Measurements from ENCODE around the gene PDE8B. TPM values are rescaled to one million over a fixed set of nuclear protein-coding genes. Genes with fewer than 3 reads are reported as not detected.

The PDE8B gene
- polyA plus RNA-seq, 1 donor (not counting 4 experiments of a cell fraction or from before 2014, with no cell fraction given) = not detected

DNA sequence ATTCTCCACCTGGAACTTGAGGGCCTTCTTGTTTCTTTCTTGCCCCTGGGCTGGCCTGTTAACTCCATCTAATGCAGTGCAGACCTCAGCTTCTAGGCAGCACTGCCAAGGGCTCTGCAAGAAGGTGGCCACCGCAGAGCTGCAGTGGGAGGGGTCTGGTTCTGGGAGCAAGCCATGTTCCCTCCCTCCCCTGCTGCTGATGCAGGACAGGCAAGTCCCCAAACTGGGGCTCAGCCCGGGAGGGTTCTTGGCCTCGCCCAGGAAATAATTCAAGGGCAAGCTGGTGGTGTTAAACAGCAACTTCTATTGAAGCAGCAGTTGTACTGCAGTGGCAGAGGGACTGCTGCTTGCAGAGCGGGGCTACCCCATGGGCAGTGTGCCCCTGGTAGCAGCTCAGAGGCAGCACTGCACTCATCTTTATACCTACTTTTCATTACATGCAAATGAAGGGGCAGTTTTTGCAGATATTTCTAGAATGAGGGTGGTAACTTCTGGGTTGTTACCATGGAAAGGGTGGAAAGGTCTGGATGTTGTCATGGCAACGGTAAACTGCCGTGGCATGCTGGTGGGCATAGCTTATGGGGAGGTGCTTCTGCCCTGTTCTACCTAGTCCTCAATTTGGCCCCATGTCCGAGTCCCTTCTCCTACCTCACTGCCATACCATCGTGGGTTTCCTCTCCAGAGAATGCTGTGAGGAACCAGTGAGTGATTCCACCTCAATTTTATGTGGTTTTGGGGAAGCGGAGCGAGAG, 199.6 kb downstream of the PDE8B start:
- no peak overlapping the region for H3K4me3 ChIP-seq (ENCODE audit: control insufficient read depth in 2 of 3, extremely low read depth in 1 of 3, insufficient read depth in 2 of 3, low read depth in 1 of 3, low read length in 3 of 3)
- no peak for FAIRE-seq
- H3K9me1 ChIP-seq (ENCODE audit: control insufficient read depth, extremely low read depth, insufficient read depth, low read length) = no peaks in the 10 kb centered on the region
- no peak overlapping the region for H3K27ac ChIP-seq (ENCODE audit: control insufficient read depth, insufficient read depth, low read length)
- DNase-seq (ENCODE audit: low read depth, low spot score) = no peak
- no peaks in the 10 kb centered on the region for H4K20me1 ChIP-seq (ENCODE audit: control insufficient read depth, extremely low read depth, insufficient read depth, low read length)
- no peaks in the 10 kb centered on the region for H3K79me2 ChIP-seq (ENCODE audit: control insufficient read depth, insufficient read depth, low read length)
- no peaks in the 10 kb centered on the region for H3K9me3 ChIP-seq (ENCODE audit: control insufficient read depth, low read depth, low read length)
- TF ChIP-seq, protein P1, sequence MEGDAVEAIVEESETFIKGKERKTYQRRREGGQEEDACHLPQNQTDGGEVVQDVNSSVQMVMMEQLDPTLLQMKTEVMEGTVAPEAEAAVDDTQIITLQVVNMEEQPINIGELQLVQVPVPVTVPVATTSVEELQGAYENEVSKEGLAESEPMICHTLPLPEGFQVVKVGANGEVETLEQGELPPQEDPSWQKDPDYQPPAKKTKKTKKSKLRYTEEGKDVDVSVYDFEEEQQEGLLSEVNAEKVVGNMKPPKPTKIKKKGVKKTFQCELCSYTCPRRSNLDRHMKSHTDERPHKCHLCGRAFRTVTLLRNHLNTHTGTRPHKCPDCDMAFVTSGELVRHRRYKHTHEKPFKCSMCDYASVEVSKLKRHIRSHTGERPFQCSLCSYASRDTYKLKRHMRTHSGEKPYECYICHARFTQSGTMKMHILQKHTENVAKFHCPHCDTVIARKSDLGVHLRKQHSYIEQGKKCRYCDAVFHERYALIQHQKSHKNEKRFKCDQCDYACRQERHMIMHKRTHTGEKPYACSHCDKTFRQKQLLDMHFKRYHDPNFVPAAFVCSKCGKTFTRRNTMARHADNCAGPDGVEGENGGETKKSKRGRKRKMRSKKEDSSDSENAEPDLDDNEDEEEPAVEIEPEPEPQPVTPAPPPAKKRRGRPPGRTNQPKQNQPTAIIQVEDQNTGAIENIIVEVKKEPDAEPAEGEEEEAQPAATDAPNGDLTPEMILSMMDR (optimal IDR thresholded peaks at IDR 0.05 in 1 of 3, IDR thresholded peaks at IDR 0.05 in 1 of 3, conservative IDR thresholded peaks at IDR 0.05 in 1 of 3; ENCODE audit: extremely low read depth in 1 of 3, insufficient read depth in 2 of 3, low read length in 3 of 3) = no peak
- no peak for TF ChIP-seq EZH2 (IDR thresholded peaks at IDR 0.05; ENCODE audit: low read length)
- dilution Hi-C loops (cut with MboI; ENCODE audit: extremely low pct_ligation_motif_present, low sequenced_read_pairs) = no loop called here
- H3K36me3 ChIP-seq (ENCODE audit: control insufficient read depth in 2 of 2, extremely low read depth in 1 of 2, insufficient read depth in 2 of 2, low read length in 2 of 2) = no peaks in the 10 kb centered on the region
- peaks cover 15% of the 10 kb centered on the region for H3K27me3 ChIP-seq (ENCODE audit: control insufficient read depth, extremely low read depth, insufficient read depth, low read length)
- no peak overlapping the region for H2AFZ ChIP-seq (ENCODE audit: control insufficient read depth, low read length)
- H3K4me1 ChIP-seq (ENCODE audit: control insufficient read depth, extremely low read depth, insufficient read depth, low read length) = no peaks in the 10 kb centered on the region
- no peak overlapping the region for H3K4me2 ChIP-seq (ENCODE audit: control insufficient read depth, extremely low read depth, insufficient read depth, low read depth, low read length)
- H3K9ac ChIP-seq (ENCODE audit: control insufficient read depth, extremely low read depth, insufficient read depth, low read length) = no peak overlapping the region

DNA sequence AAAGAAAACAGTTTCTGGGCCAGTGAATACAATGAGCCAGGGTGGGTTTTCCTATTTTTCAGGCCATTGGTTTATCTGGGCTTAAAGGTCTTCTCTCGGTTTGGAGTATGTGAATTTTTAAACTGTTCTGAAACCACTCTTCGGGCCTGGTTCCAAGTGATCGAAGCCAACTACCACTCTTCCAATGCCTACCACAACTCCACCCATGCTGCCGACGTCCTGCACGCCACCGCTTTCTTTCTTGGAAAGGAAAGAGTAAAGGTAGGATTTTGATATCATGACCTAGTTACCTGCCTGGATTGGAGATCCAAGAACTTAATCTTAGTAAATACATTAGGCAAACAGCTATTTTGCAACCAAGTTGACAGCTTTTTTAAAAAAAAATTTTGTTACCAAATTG, 202.6 kb downstream of the PDE8B start:
- Histone ChIP-seq H2AFZ (ENCODE audit: control insufficient read depth, low read length) (no peak overlapping the region), H3K27ac (ENCODE audit: control insufficient read depth, insufficient read depth, low read length) (no peak overlapping the region), H3K27me3 (ENCODE audit: control insufficient read depth, extremely low read depth, insufficient read depth, low read length) (peaks cover 15% of the 10 kb centered on the region), H4K20me1 (ENCODE audit: control insufficient read depth, extremely low read depth, insufficient read depth, low read length) (no peaks in the 10 kb centered on the region), H3K9ac (ENCODE audit: control insufficient read depth, extremely low read depth, insufficient read depth, low read length) (no peak overlapping the region), H3K4me2 (ENCODE audit: control insufficient read depth, extremely low read depth, insufficient read depth, low read depth, low read length) (no peak overlapping the region), H3K9me1 (ENCODE audit: control insufficient read depth, extremely low read depth, insufficient read depth, low read length) (no peaks in the 10 kb centered on the region), H3K9me3 (ENCODE audit: control insufficient read depth, low read depth, low read length) (no peaks in the 10 kb centered on the region), H3K79me2 (ENCODE audit: control insufficient read depth, insufficient read depth, low read length) (no peaks in the 10 kb centered on the region), H3K4me1 (ENCODE audit: control insufficient read depth, extremely low read depth, insufficient read depth, low read length) (no peaks in the 10 kb centered on the region), H3K4me3 (ENCODE audit: control insufficient read depth in 2 of 3, extremely low read depth in 1 of 3, insufficient read depth in 2 of 3, low read depth in 1 of 3, low read length in 3 of 3) (no peak overlapping the region), H3K36me3 (ENCODE audit: control insufficient read depth in 2 of 2, extremely low read depth in 1 of 2, insufficient read depth in 2 of 2, low read length in 2 of 2) (no peaks in the 10 kb centered on the region)
- DNase-seq (ENCODE audit: low read depth, low spot score) (no peak), FAIRE-seq (no peak)
- TF ChIP-seq, protein P1 (optimal IDR thresholded peaks at IDR 0.05 in 1 of 3, IDR thresholded peaks at IDR 0.05 in 1 of 3, conservative IDR thresholded peaks at IDR 0.05 in 1 of 3; ENCODE audit: extremely low read depth in 1 of 3, insufficient read depth in 2 of 3, low read length in 3 of 3) = no peak
- TF ChIP-seq EZH2 (IDR thresholded peaks at IDR 0.05; ENCODE audit: low read length) = no peak
- dilution Hi-C loops (cut with MboI; ENCODE audit: extremely low pct_ligation_motif_present, low sequenced_read_pairs) = no loop called here

Data from keratinocyte (primary cell).